ENCODE results near the gene MOSPD3.

The MOSPD3 gene

DNA sequence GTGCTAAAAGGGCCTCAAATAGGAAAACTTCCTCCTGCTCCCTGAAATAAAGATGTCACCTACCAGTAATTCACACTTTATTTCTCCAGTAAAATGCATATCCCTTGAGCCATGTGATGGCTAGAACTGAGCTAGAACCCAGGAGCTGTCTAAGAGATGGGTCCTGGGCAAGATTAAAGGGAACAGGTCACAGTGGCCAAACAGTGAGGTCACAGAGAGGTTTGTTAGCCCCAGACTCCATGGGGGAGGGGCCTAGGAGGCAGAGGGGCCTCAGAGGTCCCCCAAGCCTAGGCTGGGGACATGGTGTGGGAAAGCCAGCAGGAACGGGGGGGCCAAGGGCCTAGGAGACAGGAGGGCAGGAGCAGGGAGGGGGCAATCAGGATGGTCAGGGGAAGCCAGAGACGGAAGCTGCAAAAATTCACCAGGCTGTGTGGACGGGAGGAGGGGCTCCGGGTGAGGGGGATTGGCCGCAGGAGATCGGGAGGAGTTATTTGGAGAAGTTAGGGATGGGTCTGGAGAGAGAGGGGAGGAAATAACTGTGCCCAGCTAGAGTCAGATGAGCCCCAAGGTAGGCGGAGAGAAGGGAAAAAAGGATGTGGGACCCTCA lies 22.9 kb upstream of the MOSPD3 start:
- H3K9me3 Mint-ChIP-seq, result no peaks in the 10 kb centered on the region
- no peaks in the 10 kb centered on the region for H3K27me3 Mint-ChIP-seq (ENCODE audit: low read depth)
- peak overlapping the region; percentile 94 to 96 (median 94) for H3K27ac Mint-ChIP-seq
- H3K36me3 Mint-ChIP-seq (ENCODE audit: low read depth), result peaks cover 6% of the 10 kb centered on the region
- TF ChIP-seq, protein P1, sequence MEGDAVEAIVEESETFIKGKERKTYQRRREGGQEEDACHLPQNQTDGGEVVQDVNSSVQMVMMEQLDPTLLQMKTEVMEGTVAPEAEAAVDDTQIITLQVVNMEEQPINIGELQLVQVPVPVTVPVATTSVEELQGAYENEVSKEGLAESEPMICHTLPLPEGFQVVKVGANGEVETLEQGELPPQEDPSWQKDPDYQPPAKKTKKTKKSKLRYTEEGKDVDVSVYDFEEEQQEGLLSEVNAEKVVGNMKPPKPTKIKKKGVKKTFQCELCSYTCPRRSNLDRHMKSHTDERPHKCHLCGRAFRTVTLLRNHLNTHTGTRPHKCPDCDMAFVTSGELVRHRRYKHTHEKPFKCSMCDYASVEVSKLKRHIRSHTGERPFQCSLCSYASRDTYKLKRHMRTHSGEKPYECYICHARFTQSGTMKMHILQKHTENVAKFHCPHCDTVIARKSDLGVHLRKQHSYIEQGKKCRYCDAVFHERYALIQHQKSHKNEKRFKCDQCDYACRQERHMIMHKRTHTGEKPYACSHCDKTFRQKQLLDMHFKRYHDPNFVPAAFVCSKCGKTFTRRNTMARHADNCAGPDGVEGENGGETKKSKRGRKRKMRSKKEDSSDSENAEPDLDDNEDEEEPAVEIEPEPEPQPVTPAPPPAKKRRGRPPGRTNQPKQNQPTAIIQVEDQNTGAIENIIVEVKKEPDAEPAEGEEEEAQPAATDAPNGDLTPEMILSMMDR (IDR thresholded peaks at IDR 0.05; ENCODE audit: unreplicated experiment in 3 of 3), result no peak
- peak overlapping the region; percentile 69 to 87 (median 86) for H3K4me3 Mint-ChIP-seq
- H3K4me1 Mint-ChIP-seq, result peaks cover 26% of the 10 kb centered on the region

DNA sequence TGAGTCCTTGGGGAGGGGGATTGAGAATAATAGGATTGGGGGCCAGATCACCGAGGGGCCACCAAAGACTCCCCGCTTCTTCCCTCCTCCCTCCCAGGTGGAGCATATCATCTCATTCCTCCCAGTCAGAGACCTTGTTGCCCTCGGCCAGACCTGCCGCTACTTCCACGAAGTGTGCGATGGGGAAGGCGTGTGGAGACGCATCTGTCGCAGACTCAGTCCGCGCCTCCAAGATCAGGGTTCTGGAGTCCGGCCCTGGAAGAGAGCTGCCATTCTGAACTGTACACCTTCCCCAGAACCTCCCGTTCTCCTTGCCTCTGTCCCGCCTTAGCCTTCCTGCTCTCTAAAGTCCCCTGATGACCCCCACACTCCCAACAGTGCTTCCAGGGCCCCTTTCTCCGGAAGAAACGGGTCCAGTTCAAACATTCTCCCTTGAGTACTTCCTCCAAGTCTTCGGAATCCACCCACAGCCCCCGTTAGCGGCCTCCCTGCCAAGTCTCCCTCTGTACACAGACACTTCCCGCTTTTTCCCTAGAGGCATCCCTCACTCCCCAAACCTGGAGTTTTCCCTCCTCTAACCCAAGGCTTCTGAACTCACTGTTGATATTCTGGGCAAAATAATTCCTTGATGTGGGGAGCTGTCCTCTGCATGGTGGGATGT lies 22.1 kb upstream of the MOSPD3 start:
- H3K4me3 Mint-ChIP-seq, result peak overlapping the region; percentile 69 to 87 (median 86)
- H3K4me1 Mint-ChIP-seq, result peaks cover 24% of the 10 kb centered on the region
- TF ChIP-seq, protein P1 (IDR thresholded peaks at IDR 0.05; ENCODE audit: unreplicated experiment in 3 of 3), result no peak
- H3K27me3 Mint-ChIP-seq (ENCODE audit: low read depth), result no peaks in the 10 kb centered on the region
- peak overlapping the region; percentile 94 to 96 (median 94) for H3K27ac Mint-ChIP-seq
- no peaks in the 10 kb centered on the region for H3K9me3 Mint-ChIP-seq
- peaks cover 6% of the 10 kb centered on the region for H3K36me3 Mint-ChIP-seq (ENCODE audit: low read depth)

DNA sequence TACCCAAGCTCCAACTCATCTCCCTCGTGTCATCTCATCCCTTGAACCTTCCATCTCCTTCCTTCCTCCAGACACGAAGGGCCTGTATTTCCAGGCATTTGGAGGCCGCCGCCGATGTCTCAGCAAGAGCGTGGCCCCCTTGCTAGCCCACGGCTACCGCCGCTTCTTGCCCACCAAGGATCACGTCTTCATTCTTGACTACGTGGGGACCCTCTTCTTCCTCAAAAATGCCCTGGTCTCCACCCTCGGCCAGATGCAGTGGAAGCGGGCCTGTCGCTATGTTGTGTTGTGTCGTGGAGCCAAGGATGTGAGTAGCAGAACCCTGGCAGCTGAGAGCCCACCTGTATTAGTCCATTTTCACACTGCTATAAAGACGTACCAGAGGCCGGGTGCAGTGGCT lies 20.7 kb upstream of the MOSPD3 start:
- H3K27ac Mint-ChIP-seq, result peak overlapping the region in 2 of 3 experiments; percentile 22 to 37
- peaks cover 4% of the 10 kb centered on the region for H3K27me3 Mint-ChIP-seq (ENCODE audit: low read depth)
- peaks cover 12% of the 10 kb centered on the region for H3K36me3 Mint-ChIP-seq (ENCODE audit: low read depth)

DNA sequence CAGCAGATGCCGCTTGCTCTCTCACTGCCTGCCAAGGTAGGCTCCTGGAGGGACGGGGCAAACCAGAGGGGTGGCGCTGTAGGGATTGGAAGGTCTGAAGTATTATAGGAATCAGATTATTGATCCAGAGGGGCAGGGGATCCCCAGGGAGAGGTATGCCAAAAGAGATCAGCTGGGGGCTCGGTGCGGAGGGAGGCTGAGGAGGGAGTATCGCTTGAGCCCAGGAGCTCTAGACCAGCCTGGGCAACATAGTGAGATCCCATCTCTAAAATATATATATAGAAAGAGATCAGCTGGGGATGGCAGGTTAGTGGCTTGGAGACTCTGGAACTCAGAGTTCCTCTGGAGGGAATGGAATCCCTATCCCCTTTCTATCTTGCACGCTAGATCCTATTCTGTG lies 17.2 kb upstream of the MOSPD3 start:
- TF ChIP-seq, protein P1 (IDR thresholded peaks at IDR 0.05; ENCODE audit: unreplicated experiment in 3 of 3), result no peak
- peaks cover 20% of the 10 kb centered on the region for H3K36me3 Mint-ChIP-seq (ENCODE audit: low read depth)
- H3K4me1 Mint-ChIP-seq, result peaks cover 10% of the 10 kb centered on the region
- no peaks in the 10 kb centered on the region for H3K9me3 Mint-ChIP-seq
- H3K27me3 Mint-ChIP-seq (ENCODE audit: low read depth), result peaks cover 4% of the 10 kb centered on the region
- H3K4me3 Mint-ChIP-seq, result no peak overlapping the region
- H3K27ac Mint-ChIP-seq, result no peak overlapping the region

More for the DNA sequence above, 20.7 kb upstream of the MOSPD3 start:
- no peak overlapping the region for H3K4me3 Mint-ChIP-seq
- H3K9me3 Mint-ChIP-seq, result no peaks in the 10 kb centered on the region
- H3K4me1 Mint-ChIP-seq, result peaks cover 24% of the 10 kb centered on the region
- TF ChIP-seq, protein P1 (IDR thresholded peaks at IDR 0.05; ENCODE audit: unreplicated experiment in 3 of 3), result no peak

DNA sequence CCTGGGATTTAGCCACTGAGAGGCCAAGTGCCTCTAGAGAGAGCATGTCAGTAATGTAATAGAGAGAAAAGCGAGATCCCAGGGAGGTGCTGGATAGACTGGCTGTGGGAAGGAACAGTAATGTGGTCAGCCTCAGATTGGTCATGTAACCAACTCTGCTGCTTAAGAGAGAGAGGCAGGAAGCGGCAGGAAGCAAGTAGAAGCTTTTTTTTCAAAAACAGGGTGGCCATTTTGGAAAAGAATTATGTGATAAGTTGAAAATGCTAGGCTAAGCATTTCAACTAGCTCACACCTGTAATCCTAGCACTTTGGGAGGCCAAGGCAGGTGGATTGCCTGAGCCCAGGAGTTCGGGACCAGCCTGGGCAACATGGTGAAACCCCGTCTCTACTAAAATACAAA lies 13.9 kb upstream of the MOSPD3 start:
- peaks cover 20% of the 10 kb centered on the region for H3K36me3 Mint-ChIP-seq (ENCODE audit: low read depth)
- peaks cover 4% of the 10 kb centered on the region for H3K27me3 Mint-ChIP-seq (ENCODE audit: low read depth)
- TF ChIP-seq, protein P1 (IDR thresholded peaks at IDR 0.05; ENCODE audit: unreplicated experiment in 3 of 3), result no peak

More for the DNA sequence above, 13.9 kb upstream of the MOSPD3 start:
- no peaks in the 10 kb centered on the region for H3K9me3 Mint-ChIP-seq
- H3K27ac Mint-ChIP-seq, result peak overlapping the region; percentile 74 to 86 (median 74)
- H3K4me1 Mint-ChIP-seq, result peaks cover 10% of the 10 kb centered on the region
- H3K4me3 Mint-ChIP-seq, result peak overlapping the region; percentile 12 to 77 (median 60)

Measured in nephron (organoid).